ENCODE data around the gene CPSF2. TPM values are rescaled to one million over a fixed set of nuclear protein-coding genes. Genes with fewer than 3 reads are reported as not detected.

CPSF2 gene
- 10 to 100 TPM; 46.9 TPM for total RNA-seq
- long read RNA-seq, full-length matches to known transcripts = 3 of 19 reads
- long read RNA-seq, partial matches to known transcripts = 12 of 19 reads
- long read RNA-seq, other reads (novel, unspliced or antisense) = 4 of 19 reads

DNA sequence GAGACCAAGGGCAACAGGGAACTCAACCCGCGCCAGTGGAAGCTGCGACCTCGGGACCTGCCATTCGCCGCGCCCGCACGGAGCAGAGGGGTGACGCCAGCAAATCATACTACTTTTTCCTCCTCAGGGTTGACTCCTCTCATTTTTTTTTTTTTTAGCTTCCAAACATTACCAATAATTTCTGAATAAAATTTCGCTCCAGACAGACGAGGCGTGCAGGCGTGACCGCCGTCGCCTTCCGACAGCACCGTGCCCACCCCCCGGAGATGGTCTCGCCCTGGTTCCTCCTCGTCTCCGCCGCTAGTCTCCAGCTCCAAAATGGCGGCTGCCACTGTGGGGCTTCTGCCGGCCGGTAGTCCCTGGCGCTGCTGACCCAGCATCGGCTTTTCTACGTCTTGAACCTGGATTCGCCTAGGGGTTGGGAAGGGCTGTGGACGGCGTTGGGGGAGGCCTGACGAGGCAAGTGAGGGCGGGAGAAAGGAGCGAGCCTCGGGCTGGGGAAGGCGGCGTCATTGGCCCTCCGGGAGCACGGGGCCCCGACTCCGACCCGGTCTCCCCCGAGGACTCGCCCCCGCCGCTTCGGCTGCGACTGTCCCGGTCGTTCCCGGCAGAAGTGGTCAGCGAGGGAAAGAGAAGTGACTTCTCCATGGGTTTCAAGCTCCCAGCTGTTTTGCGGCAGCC lies at the start of gene CPSF2, which contains the start of gene NDUFB1:
TSS of gene CPSF2 (plus strand) at position 300 of the 681 bp plus-strand sequence. CDS start 9,016 bp downstream, outside the sequence.
TSS of gene NDUFB1 (minus strand) at position 37 of the 681 bp plus-strand sequence. CDS start 4,069 bp downstream, outside the sequence.
- intact Hi-C loops (cut with DNase I, micrococcal nuclease) = no loop called here
- ATAC-seq (peak; percentile 88), DNase-seq (peak; percentile 83 to 92)

DNA sequence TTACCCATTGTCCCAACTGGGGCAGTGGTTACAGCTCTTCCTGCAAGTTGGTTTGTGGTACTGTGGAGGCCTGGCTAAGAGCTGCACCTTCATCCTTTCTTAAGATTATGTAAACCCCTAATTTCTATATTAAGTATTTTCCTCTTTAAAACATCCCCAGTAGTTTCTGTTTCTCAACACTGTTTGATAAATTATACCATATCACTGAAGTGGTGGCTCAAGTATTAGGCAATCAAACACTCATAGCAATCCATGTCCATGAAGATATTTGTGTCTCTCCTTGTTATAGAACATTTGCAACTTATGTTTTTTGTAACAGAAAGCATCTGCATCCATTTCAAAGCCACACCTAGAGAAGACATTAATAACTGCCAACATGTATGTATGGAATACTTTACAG lies 47.2 kb upstream of the CPSF2 start:
- ATAC-seq (no peak), DNase-seq (no peak)
- intact Hi-C loops (cut with DNase I, micrococcal nuclease) = no loop called here

DNA sequence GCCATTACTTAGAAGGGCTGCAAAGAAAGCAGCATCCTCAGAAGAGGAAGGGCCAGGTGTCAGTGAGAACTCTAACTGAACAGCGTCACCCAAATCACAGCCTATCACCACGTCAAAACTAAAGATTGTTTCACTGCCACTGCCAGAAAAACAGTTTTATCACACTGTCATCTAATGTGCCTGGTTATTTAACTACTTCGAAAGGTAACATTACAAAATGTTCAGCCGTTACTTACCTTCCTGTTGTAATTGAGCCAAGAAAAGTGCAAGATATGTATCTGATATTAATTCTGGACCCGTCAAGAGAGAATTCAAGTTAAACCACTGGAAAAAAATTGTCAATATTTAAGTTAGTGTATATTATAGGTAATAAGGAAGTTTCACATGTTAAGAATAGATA lies 33.3 kb upstream of the CPSF2 start:
- DNase-seq (no peak), ATAC-seq (no peak)
- intact Hi-C loops (cut with DNase I, micrococcal nuclease) = no loop called here

DNA sequence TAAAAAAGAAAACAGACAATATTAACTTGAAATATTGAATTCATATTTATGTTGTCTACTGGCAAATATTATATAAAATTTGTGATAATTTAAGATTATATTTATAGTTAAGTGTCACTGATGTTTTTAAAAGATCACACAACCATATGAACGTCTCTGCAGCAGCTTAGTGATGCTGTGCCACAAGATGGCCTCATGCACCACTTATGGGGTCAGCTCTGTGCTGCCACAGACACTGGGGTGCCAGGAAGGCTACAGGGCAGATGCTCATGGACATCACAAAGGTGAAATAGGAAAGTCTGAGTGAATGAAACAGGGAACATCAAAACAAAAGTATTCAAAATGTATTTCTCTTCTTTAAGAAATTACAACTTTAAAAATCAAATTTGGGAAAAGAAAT lies 28.4 kb upstream of the CPSF2 start:
- intact Hi-C loops (cut with DNase I, micrococcal nuclease) = no loop called here
- ATAC-seq = no peak
- no peak for DNase-seq

DNA sequence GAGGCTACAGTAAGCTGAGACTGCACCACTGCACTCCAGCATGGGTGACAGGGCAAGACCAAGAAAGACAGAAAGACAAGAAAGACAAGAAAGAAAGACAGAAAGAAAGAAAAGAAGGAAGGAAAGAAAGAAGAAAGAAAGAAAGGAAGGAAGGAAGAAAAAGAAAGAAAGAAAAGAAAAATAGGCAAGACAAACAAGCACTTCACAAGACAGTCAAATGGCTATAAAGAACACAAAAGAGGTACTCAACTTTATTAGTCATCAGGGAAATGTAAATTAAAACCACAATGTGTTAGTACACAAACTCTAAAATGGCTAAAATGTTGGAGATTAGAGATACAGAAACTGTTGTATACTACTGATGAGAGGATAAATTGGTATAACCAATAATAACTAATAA lies 22.0 kb upstream of the CPSF2 start:
- ATAC-seq = no peak

DNA sequence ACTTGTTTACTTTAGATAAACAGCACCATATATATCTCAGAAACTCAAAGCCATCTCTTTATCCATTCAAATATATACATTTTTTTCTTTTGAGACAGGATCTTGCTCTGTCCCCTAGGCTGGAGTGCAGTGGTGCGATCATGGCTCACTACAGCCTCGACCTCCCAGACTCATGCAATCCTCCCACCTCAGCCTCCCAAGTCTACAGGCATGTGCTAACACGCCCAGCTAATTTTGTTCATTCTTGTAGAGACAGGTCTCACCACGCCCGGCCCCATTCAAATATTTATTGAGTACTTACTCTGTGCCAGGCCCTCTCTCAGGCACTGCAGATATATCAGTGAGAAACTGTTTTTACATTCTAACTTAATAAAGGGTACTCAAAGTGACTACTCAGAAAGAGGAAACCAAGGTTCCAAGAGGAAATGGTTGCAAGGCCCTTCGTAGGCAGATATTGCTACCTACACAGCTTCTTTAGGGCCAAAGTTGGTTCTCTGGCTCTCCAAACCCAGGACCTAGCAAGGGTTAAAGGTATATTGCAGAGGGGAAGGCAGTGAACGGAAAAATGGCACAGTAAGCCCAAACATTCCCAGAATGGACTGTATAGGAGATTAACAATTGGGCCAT lies 18.3 kb upstream of the CPSF2 start:
- ATAC-seq (no peak), DNase-seq (no peak)
- intact Hi-C loops (cut with DNase I, micrococcal nuclease) = no loop called here

More for the DNA sequence above, 22.0 kb upstream of the CPSF2 start:
- intact Hi-C loops (cut with DNase I, micrococcal nuclease) = no loop called here
- no peak for DNase-seq

DNA sequence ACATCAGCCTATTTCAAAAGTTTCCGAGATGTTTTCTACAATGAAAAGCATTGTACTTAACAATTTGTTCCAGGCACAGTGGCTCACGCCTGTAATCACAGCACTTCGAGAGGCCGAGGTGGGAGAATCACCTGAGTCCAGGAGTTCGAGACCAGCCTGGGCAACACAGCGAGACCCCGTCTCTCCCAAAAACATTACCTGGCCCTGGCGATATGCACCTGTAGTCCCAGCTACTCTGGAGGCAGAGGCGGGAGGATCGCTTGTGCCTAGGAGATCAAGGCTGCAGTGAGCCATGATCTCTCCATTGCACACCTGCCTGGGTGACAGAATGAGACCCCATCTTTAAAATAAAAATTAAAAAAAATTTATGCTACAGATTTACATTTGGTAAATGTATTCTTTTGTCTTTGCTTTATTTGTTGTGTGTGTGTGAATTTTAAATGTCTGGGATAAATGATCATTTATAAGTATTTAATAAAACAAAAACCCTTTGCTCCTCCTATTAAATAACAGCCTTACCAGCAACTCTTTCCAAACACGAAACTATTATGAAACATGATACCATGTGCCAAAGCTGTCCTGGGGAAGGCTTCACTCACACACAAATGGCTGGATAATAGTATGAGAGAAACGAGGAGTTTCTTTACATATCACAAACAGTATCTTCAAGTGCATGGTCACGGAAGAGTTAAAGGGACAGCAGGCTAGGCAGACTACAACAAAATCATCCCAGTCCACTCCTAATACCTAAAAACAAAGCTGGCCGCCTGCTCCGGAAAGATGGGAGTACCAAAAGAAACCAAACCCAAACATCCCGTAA lies 16.5 kb upstream of the CPSF2 start:
- intact Hi-C loops (cut with DNase I, micrococcal nuclease) = no loop called here

DNA sequence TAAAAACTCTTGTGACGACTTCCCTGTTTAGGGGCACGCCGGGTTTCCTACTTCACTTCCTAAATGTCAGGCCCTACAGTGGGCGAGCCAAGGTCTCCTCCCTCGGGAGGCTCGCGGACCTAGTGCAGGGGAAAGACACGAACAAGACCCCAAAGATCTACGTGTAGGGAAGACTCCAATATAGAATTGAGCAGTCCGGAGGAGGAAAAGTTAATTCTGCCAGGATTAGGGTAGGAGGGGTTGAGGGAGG lies 16.0 kb upstream of the CPSF2 start:
- DNase-seq = peak; percentile 53 to 57
- intact Hi-C loops (cut with DNase I, micrococcal nuclease) = no loop called here
- ATAC-seq = peak; percentile 35

More for the DNA sequence above, 16.5 kb upstream of the CPSF2 start:
- DNase-seq (no peak), ATAC-seq (no peak)

DNA sequence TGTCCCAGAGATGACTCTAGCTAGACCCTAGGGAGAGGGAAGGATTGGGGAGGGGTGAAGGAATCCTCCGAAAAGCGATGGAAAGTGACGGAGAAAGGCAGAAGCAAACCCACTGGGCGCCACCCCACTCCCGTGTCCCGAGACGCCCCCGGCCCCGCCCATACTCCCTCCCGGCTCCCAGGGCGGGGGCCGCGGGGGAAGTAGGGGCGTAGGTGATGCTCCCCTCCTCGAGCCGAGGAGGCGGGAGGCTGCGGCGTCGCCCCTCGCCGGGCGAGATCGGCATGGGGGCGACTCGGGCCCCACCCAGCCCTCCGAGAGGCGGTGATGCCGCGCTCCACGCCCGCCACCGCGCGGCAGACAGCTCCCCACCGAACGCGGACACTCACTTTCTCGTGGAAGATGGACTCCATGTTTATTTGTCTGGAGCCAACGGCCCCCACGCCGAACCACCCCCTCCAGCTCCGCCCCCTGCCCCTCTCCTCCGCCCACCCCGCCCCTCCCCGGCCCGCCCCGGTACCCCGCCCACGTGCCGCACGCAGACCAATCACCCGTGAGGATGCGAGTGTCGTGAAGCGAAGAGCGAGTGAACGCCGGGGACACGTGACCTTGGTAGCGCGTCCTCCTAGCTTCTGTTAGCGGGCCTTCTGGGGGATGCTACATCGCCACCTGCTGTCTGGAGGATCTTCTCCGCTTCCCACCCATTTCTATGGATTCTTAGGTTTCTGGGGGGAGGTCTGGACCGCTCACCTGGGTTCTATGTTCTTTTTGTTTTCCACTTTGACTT lies 15.4 kb upstream of the CPSF2 start, which contains the start of gene ATXN3:
TSS of gene ATXN3 (minus strand) at position 440 of the 784 bp plus-strand sequence. CDS start at position 410, 30 bp downstream.
- DNase-seq = peak; percentile 95 to 99
- intact Hi-C loops (cut with DNase I, micrococcal nuclease) = no loop called here
- peak; percentile 93 for ATAC-seq

DNA sequence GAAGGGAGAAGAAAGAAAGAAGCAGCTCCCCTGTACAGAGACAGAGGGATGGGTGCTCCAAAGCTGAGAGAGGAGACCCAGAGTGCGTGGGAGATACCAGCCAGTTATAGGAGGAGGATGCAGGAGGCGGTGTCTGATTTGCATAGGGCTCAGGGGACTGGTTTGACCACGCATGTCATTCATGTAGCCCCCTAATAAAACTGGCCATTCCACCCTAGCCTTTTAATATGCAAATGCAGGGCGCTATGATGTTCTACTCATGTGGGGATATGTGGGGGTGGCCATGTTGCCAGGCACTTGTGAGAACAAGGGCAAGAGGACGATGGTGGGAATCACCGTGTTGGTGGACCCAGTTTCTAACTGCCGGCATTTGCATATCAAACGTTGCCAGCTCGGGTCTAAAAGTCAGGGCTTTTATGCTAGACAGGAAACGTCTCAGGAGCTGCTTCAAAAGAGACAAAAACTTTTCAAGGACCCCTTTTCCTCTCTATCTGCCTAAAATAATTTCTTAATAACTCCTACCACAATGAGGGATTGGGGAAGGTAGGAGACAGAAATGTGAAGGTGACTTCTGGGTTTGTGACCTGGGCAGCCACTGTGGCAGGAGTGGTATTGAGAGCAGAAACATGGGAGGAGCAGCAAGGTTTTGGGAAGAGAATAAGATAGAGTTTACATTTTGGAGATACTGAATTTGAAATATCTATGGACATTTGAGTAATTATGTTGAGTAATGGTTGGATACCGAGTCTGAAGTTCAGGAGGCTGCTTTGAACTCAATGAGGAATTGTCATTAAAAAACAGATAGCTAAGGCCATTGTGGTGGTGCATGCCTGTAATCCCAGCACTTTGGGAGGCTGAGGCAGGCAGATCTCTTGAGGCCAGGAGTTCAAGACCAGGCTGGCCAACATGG lies 13.2 kb upstream of the CPSF2 start:
- no peak for DNase-seq
- intact Hi-C loops (cut with DNase I, micrococcal nuclease) = no loop called here
- ATAC-seq = no peak

DNA sequence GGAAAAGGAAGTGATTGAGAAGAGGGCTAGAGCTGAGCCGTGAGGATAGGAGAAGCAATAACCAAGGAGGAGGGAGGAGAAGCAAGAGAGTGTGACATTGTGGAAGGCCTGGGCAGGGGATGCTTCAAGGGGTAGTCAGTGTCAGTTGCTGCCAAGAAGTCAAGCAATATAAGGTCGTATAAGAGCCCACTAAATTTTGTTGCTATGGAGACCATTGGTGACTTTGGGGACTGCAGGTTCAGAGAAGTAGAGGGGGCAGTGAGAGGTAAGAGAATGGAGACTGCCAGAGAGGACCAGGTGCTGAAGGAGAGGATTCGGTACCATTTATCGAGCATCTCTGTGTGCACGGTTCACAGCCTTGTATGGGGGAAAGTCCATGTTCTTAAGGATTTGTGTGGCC lies 12.3 kb upstream of the CPSF2 start:
- DNase-seq (no peak), ATAC-seq (no peak)
- intact Hi-C loops (cut with DNase I, micrococcal nuclease) = no loop called here

DNA sequence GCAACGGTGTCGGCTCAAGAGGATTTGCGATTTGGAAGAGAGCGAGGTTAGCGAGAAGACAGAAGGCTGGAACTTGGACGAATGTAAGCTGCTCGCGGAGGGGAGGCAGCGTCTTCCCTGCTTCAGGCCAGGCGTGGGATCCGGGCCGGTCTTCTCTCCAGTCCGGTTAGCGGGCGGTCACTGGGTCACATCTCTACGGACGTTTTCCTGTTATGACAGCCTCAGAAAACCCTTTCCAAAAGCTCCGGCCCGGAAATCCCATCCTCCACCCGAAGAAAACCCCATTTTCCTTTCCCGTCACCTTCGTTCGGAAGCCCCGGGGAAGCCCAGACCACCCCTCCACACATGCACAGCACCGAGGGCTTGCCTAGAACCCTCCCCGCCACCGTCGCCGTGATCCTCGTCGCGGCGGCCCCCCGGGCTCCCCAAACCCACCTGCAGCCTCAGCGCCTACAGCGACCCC lies 531 bp upstream of the CPSF2 start:
- DNase-seq (peak; percentile 39 to 60), ATAC-seq (peak; percentile 50)
- intact Hi-C loops (cut with DNase I, micrococcal nuclease) = no loop called here

DNA sequence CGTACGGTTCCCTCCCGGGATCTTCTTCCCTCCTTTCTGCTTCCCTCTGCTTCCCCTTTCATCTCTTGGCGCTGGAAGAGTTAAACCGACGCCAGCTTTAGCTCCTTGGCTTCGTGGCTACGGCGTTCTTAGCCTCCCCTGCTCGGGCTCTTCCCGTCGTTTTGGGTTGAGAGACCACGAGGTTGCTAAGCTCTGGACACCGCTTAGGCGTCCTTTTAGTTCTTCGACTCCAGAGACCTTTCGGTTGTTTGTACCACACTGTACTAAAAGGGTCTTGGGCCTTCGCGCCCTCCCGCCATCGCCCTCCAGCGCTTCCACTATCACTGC lies 545 bp downstream of the CPSF2 start:
- intact Hi-C loops (cut with DNase I, micrococcal nuclease) = no loop called here
- DNase-seq (peak in 1 of 2 donors; percentile 41), ATAC-seq (peak; percentile 38)

DNA sequence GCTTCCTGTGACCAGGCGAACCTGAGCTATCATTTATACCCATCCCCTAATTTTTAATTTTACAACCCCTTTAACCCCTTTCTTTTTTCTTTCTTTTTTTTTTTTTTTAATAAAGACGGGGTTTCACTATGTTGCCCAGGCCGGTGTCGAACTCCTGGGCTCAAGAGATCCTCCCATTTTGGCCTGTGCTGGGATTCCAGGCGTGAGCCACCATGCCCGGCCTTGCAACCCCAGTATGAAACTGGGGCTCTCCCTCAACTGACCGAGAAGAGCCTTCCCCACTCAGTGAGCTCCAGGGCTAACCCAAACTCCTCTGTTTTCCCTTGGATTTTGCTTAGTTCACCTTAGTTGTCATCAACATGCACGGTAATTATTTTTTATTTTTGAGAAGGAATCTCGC lies 992 bp downstream of the CPSF2 start:
- no peak for ATAC-seq
- intact Hi-C loops (cut with DNase I, micrococcal nuclease) = no loop called here
- no peak for DNase-seq

DNA sequence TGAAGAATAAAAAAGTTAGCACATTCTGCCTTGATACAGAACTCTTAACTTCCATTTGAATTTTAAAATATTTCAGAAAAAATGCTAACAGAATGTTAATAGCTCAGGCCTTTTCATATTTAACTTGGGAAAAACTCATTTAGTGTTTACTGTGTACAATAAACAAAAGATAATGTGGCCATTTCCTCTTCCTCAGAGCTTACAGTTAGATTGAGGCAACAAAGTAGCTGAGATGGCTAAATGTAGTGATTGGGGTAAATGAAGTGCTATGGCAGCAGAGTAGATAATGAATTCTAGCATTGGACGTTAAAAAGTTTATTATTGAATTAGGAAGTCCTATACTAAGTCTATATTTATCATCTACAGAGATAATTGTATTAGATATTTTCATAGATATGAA lies 12.7 kb downstream of the CPSF2 start:
- intact Hi-C loops (cut with DNase I, micrococcal nuclease) = loop anchor here in 1 of 2 donors (10.0 kb wide), 1 partner anchor 650 kb away; no protein-coding TSS in a partner anchor
- ATAC-seq (no peak), DNase-seq (no peak)

DNA sequence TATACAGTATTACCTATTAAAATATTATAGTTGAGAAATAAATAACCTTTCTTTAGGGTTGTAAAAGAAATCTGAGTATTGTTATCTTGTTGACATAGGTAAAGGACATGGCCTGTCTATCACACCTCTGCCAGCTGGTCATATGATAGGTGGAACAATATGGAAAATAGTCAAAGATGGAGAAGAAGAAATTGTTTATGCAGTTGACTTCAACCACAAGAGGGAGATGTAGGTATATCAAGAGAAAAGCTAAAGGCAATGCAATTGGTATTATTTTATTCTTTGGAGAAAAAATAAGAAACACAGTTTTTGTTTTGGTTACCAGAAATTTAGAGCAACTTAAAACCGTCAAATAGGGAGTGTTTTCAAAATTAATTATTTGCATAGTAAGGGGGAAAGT lies 13.5 kb downstream of the CPSF2 start:
- DNase-seq (no peak), ATAC-seq (peak; percentile 75)
- intact Hi-C loops (cut with DNase I, micrococcal nuclease) = loop anchor here in 1 of 2 donors (10.0 kb wide), 1 partner anchor 650 kb away; no protein-coding TSS in a partner anchor

DNA sequence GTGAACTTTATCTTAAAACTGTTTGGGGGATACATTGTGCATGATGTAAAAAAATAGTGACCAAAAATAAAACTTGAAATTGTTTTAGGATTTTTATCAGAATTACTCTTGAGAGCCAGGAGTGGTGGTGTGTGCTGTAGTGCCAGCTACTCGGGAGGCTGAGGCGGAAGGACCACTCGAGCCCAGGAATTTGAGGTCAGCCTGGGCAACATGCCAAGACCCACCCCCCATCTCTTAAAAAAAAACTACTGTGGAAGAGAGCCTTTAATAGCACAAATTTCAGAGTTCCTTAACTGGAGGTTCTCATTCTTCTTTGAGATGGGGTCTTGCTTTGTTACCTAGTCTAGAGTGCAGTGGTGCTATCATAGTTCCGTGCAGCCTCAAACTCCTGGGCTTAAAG lies 21.5 kb downstream of the CPSF2 start:
- no peak for DNase-seq
- ATAC-seq = no peak
- intact Hi-C loops (cut with DNase I, micrococcal nuclease) = no loop called here

DNA sequence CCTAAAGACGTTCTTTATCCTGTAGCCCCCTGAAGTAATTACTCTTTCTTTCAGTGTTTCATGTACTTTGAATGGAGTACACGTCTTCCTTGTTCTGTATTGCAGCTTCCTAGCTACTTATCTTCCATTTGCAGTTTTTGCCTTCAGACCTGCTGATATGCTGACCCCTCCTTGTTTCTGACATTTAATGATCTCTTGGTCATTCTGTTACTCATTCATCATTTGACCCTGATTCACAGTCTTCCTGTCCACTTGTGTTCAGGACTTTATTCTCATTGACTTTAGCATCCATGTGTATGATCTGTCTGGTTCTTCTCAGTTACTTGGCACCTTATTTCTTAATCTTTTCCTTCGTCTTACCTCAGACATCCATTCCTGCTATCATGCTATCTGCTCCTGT lies 22.2 kb downstream of the CPSF2 start:
- ATAC-seq (no peak), DNase-seq (no peak)
- intact Hi-C loops (cut with DNase I, micrococcal nuclease) = no loop called here

All from left colon (tissue), 2 donors.